HepG2 (cell line): ENCODE results near the gene AK8.

Source experiments
- CEBPG ChIP-seq: IDR thresholded peaks from 2 replicates; pipeline ENCODE4 v1.6.1; 2016
- CTCF ChIP-seq: sonication (generic); formaldehyde crosslinking; IDR thresholded peaks from 2 replicates; pipeline ENCODE4 v1.5.0; 2020; ENCODE audit warnings: mild to moderate bottlenecking, missing genetic modification reagents, moderate library complexity
- MYPOP ChIP-seq: sonication (generic); formaldehyde crosslinking; IDR thresholded peaks from 2 replicates; pipeline ENCODE4 v1.8.1; 2023; ENCODE audit warnings: mild to moderate bottlenecking, moderate library complexity, missing genetic modification reagents
- REST ChIP-seq, 2 experiments: IDR thresholded peaks; 2 replicates each; pipeline ENCODE4 v1.6.1; 2011 to 2012; ENCODE audit warnings: low read length in 2 of 2, borderline replicate concordance in 1 of 2, low read depth in 1 of 2, mild to moderate bottlenecking in 1 of 2, moderate library complexity in 1 of 2
- U2AF2 ChIP-seq: fragments of 200-400 bp; formaldehyde crosslinking; IDR thresholded peaks from 2 replicates; pipeline ENCODE4 v1.6.1; 2017; ENCODE audit warnings: low read depth, mild to moderate bottlenecking, low read length
- USF2 ChIP-seq, 2 experiments: sonication (generic) in 1 of 2; formaldehyde crosslinking in 1 of 2; IDR thresholded peaks; 2 replicates each; pipeline versions ENCODE4 v1.5.1 to v1.6.1; 2011 to 2020; ENCODE audit warnings: borderline replicate concordance in 1 of 2, low read depth in 1 of 2, low read length in 1 of 2, mild to moderate bottlenecking in 1 of 2, missing genetic modification reagents in 1 of 2, moderate library complexity in 1 of 2
- ZBTB38 ChIP-seq: sonication (generic); formaldehyde crosslinking; IDR thresholded peaks from 2 replicates; pipeline ENCODE4 v1.5.1; 2020; ENCODE audit warnings: mild to moderate bottlenecking, missing genetic modification reagents

GRCh38 chr9:132832171-132832881 is 45.8 kb downstream of the AK8 start:
- no peak for TF ChIP-seq ZBTB38 (CRISPR knock-in tag)
- TF ChIP-seq REST (IDR thresholded peaks at IDR 0.05; ENCODE audit: borderline replicate concordance in 1 of 2, low read depth in 1 of 2, low read length in 2 of 2): no peak
- TF ChIP-seq USF2 (IDR thresholded peaks at IDR 0.05; ENCODE audit: low read depth, low read length): no peak
- no peak for TF ChIP-seq USF2 (CRISPR knock-in tag; IDR thresholded peaks at IDR 0.05; ENCODE audit: borderline replicate concordance)
- no peak for TF ChIP-seq CEBPG (CRISPR knock-in tag)
- no peak for TF ChIP-seq MYPOP (CRISPR knock-in tag)
- no peak for TF ChIP-seq U2AF2
- no peak for TF ChIP-seq CTCF (CRISPR knock-in tag)
